Panc1 (cell line): Measurements from ENCODE around the gene EIF5A. TPM values are rescaled to one million over a fixed set of nuclear protein-coding genes. Genes with fewer than 3 reads are reported as not detected.

Source experiments
- ATAC-seq: fragments of 200-7000 bp; cut with Tn5 transposase; 2 replicates; pipeline ENCODE4 v1.9.1; 2020; ENCODE audit warnings: mild to moderate bottlenecking, moderate library complexity
- BruUV-seq: library from RNA; stranded (reverse); fragments of 400-500 nt; replicated peaks from 2 replicates; lab custom pipeline; 2021; lab: Mats Ljungman, UMichigan
- CTCF ChIA-PET: fragments of 300-600 bp; sonication (Branson Sonifier 250); formaldehyde crosslinking; loops from one replicate; lab custom pipeline; 2022; ENCODE audit warnings: antibody characterized with exemption; lab: Charles Lee
- POLR2A ChIA-PET: fragments of 300-600 bp; sonication (Branson Sonifier 250); formaldehyde crosslinking; loops from one replicate; lab custom pipeline; 2022; ENCODE audit warnings: antibody characterized with exemption; lab: Charles Lee
- DNase-seq: peaks from one replicate; pipeline ENCODE4 v3.0.0-alpha.2; 2010; ENCODE audit warnings: low read depth, low spot score
- H3K27ac ChIP-seq: 2 replicates; pipeline ENCODE4 v1.5.1; 2011; ENCODE audit warnings: mild to moderate bottlenecking, low read length, inconsistent platforms
- H3K27me3 ChIP-seq: fragments of 200-500 bp; sonication (Bioruptor generic); 2 replicates; pipeline ENCODE4 v1.6.0; 2014; ENCODE audit warnings: low read length, inconsistent platforms; ENCODE audit not compliant: control insufficient read depth, insufficient read depth
- H3K36me3 ChIP-seq: fragments of 200-500 bp; sonication (Bioruptor generic); 2 replicates; pipeline ENCODE4 v1.5.1; 2014; ENCODE audit warnings: inconsistent platforms, mild to moderate bottlenecking, low read length, moderate library complexity; ENCODE audit not compliant: control insufficient read depth, insufficient read depth
- H3K4me1 ChIP-seq: 2 replicates; pipeline ENCODE4 v1.5.1; 2011; ENCODE audit warnings: inconsistent platforms, mild to moderate bottlenecking, low read length, moderate library complexity; ENCODE audit not compliant: control insufficient read depth, insufficient read depth
- H3K4me3 ChIP-seq, 2 experiments: 2 replicates each; pipeline ENCODE4 v1.5.1; 2011 to 2012; ENCODE audit warnings: low read depth in 2 of 2, low read length in 2 of 2, mild to moderate bottlenecking in 2 of 2, inconsistent platforms in 1 of 2, moderate library complexity in 1 of 2
- H3K9me3 ChIP-seq: fragments of 200-500 bp; sonication (Bioruptor generic); 2 replicates; pipeline ENCODE4 v1.5.1; 2014; ENCODE audit warnings: low read depth, mild to moderate bottlenecking, inconsistent platforms, low read length, moderate library complexity; ENCODE audit not compliant: control insufficient read depth, insufficient read depth
- POLR2AphosphoS5 ChIP-seq: IDR thresholded peaks from 2 replicates; pipeline ENCODE4 v1.6.1; 2012; ENCODE audit warnings: mild to moderate bottlenecking, low read depth, low read length, moderate library complexity
- REST ChIP-seq, 2 experiments: IDR thresholded peaks; 2 replicates each; pipeline ENCODE4 v1.6.1; 2011 to 2012; ENCODE audit warnings: low read depth in 2 of 2, control low read depth in 1 of 2, low read length in 1 of 2, mild to moderate bottlenecking in 1 of 2, moderate library complexity in 1 of 2; ENCODE audit not compliant: insufficient read depth in 1 of 2
- SIN3A ChIP-seq: IDR thresholded peaks from 2 replicates; pipeline ENCODE4 v1.6.1; 2012; ENCODE audit warnings: low read depth, mild to moderate bottlenecking, low read length, moderate library complexity, borderline replicate concordance; ENCODE audit not compliant: insufficient read depth
- TCF7L2 ChIP-seq: IDR thresholded peaks from 2 replicates; pipeline ENCODE4 v1.6.1; 2011; ENCODE audit warnings: mild to moderate bottlenecking, low read depth, low read length, inconsistent platforms
- in situ Hi-C: cut with HindIII; loops from 2 replicates; pipeline ENCODE4 v1.10.0; 2016; ENCODE audit warnings: low sequenced_read_pairs, low pct_unique_long_range_greater_than_20kb
- intact Hi-C: fragments of 100-400 bp; cut with micrococcal nuclease; formaldehyde crosslinking; loops from one replicate; pipeline ENCODE4 v1.10.0; 2022; ENCODE audit not compliant: unreplicated experiment
- total RNA-seq: library from RNA; stranded (reverse); gene quantifications from one replicate; pipeline ENCODE4 v1.2.1, GENCODE V29; 2021; ENCODE audit not compliant: unreplicated experiment
- TF ChIP-seq, protein P1 (sequence below): fragments of 450-650 bp; IDR thresholded peaks from 2 replicates; pipeline ENCODE4 v1.5.1; 2017; ENCODE audit warnings: mild to moderate bottlenecking

The EIF5A gene
- total RNA-seq, 1 experiment from 2014 or later, result 728 TPM

- H3K9me3 ChIP-seq, result no peaks in the 10 kb centered on the region
- peak overlapping the region; percentile 83 for H3K27ac ChIP-seq
- H3K4me3 ChIP-seq, result peak overlapping the region; percentile 69 to 78
- ChIA-PET POLR2A (interaction anchor here (0.6 to 1.4 kb wide), 3 partner anchors 32 to 102 kb away, joined by 4 to 12 read pairs (median 8); partner anchors contain the start of gene TMEM102), CTCF (interaction anchor here (0.5 to 1.2 kb wide), 4 partner anchors 84 to 207 kb away, joined by 3 to 5 read pairs (median 3); no protein-coding TSS in a partner anchor)
- in situ Hi-C loops, result no loop called here
- H3K4me1 ChIP-seq, result peaks cover 9% of the 10 kb centered on the region
- no peaks in the 10 kb centered on the region for H3K27me3 ChIP-seq
- intact Hi-C loops, result loop anchor here (10.0 kb wide), 1 partner anchor 82 kb away; the partner anchor contains the start of genes FGF11 and TMEM102
- DNase-seq, result no peak
- no peaks in the 10 kb centered on the region; the same call in 1 of the 2 replicates for H3K36me3 ChIP-seq
- no peak for ATAC-seq
- TF ChIP-seq POLR2AphosphoS5 (no peak), TCF7L2 (no peak), REST (IDR thresholded peaks at IDR 0.05; ENCODE audit: insufficient read depth in 1 of 2, low read depth in 2 of 2, low read length in 1 of 2) (no peak), SIN3A (no peak)
- TF ChIP-seq, protein P1, sequence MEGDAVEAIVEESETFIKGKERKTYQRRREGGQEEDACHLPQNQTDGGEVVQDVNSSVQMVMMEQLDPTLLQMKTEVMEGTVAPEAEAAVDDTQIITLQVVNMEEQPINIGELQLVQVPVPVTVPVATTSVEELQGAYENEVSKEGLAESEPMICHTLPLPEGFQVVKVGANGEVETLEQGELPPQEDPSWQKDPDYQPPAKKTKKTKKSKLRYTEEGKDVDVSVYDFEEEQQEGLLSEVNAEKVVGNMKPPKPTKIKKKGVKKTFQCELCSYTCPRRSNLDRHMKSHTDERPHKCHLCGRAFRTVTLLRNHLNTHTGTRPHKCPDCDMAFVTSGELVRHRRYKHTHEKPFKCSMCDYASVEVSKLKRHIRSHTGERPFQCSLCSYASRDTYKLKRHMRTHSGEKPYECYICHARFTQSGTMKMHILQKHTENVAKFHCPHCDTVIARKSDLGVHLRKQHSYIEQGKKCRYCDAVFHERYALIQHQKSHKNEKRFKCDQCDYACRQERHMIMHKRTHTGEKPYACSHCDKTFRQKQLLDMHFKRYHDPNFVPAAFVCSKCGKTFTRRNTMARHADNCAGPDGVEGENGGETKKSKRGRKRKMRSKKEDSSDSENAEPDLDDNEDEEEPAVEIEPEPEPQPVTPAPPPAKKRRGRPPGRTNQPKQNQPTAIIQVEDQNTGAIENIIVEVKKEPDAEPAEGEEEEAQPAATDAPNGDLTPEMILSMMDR, result no peak
- BruUV-seq, result no TSS peak
Measured at GRCh38 chr17:7352910-7353635, 45.6 kb downstream of the EIF5A start.

DNA sequence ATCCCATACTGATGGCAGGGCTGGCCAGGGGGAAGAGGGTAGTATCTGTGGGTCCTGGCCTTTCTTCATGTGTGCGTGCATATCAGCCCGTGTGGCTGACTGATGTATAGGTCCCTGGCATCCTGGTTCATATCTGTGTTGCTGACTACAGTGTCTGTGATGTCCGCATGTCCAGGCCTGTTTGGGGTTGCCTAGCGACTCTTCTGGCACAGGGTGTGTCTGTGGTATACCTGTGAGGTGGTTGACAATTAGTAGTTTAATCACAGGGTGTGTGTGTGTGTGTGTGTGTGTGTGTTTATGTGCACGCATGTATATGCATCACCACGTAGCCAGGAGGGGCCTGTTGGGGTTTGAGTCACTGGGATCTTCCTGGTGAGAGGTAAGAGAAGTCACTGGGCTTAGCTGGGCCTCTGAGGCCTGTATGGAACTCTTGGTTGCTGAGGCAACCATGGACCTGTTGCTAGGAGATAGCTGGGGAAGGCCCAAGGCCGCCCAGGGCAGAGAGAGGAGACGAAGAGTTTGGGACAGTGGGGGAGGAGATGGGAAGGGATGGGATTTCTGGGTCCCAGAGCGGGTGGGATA lies 46.9 kb downstream of the EIF5A start:
- Histone ChIP-seq H3K9me3 (no peaks in the 10 kb centered on the region), H3K27me3 (no peaks in the 10 kb centered on the region), H3K4me1 (peaks cover 9% of the 10 kb centered on the region), H3K27ac (no peak overlapping the region), H3K4me3 (no peak overlapping the region), H3K36me3 (no peaks in the 10 kb centered on the region; the same call in 1 of the 2 replicates)
- CTCF ChIA-PET, result interaction anchor here (1.2 kb wide), 2 partner anchors 83 to 206 kb away, joined by 3 to 4 read pairs; no protein-coding TSS in a partner anchor
- intact Hi-C loops (loop anchor here (10.0 kb wide), 1 partner anchor 80 kb away; the partner anchor contains the start of genes FGF11 and TMEM102), in situ Hi-C loops (no loop called here)
- no peak for ATAC-seq
- POLR2A ChIA-PET, result interaction anchor here (1.4 kb wide), 1 partner anchor 81 kb away, joined by 4 read pairs; the partner anchor contains the start of gene TMEM102
- BruUV-seq, result no TSS peak
- no peak for DNase-seq
- TF ChIP-seq SIN3A (no peak), REST (IDR thresholded peaks at IDR 0.05; ENCODE audit: insufficient read depth in 1 of 2, low read depth in 2 of 2, low read length in 1 of 2) (no peak), TCF7L2 (no peak), POLR2AphosphoS5 (no peak)
- TF ChIP-seq, protein P1, result no peak
